ENCODE data around the gene RUNX2.
"Not testable (repeated sequence)": the region's sequence is repeated elsewhere in the genome, so short reads cannot be mapped to it uniquely, and the experiment has no call there.

Gene RUNX2

GRCh38 chr6:45553730-45554344 lies 225.7 kb downstream of the RUNX2 start:
- no peak for TF ChIP-seq Cebpa-rat (IDR thresholded peaks at IDR 0.05)
- no peaks in the 10 kb centered on the region for H4K20me1 ChIP-seq
- peaks cover 7 to 18% (median 14%) of the 10 kb centered on the region in 10 experiments; a peak in 19 of 20 replicates for H3K4me1 ChIP-seq
- H3K9me3 ChIP-seq (replicated peaks in 1 of 11), result no peaks in the 10 kb centered on the region
- H3K36me3 ChIP-seq, result no peaks in the 10 kb centered on the region
- no peak overlapping the region for H3K9ac ChIP-seq
- no peak overlapping the region for H3K4me2 ChIP-seq
- no peak overlapping the region for H3K27ac ChIP-seq
- no peaks in the 10 kb centered on the region for H3K27me3 ChIP-seq
- H3K4me3 ChIP-seq, result no peak overlapping the region

- Histone ChIP-seq H3K4me2 (no peak overlapping the region), H3K27ac (no peak overlapping the region), H3K4me1 (peaks cover 7 to 22% (median 15%) of the 10 kb centered on the region in 10 experiments; a peak in 19 of 20 replicates), H4K20me1 (no peaks in the 10 kb centered on the region), H3K4me3 (no peak overlapping the region), H3K9me3 (replicated peaks in 1 of 11) (no peaks in the 10 kb centered on the region), H3K27me3 (no peaks in the 10 kb centered on the region), H3K9ac (no peak overlapping the region), H3K36me3 (no peaks in the 10 kb centered on the region)
- no peak for TF ChIP-seq Cebpa-rat (IDR thresholded peaks at IDR 0.05)
Observed at GRCh38 chr6:45554591-45554990, 226.5 kb downstream of the RUNX2 start.

GRCh38 chr6:45555981-45556771 lies 228.0 kb downstream of the RUNX2 start:
- no peaks in the 10 kb centered on the region for H4K20me1 ChIP-seq
- no peak overlapping the region for H3K27ac ChIP-seq
- peak overlapping the region; percentile 18 to 80 (median 58) for H3K4me2 ChIP-seq
- TF ChIP-seq Cebpa-rat (IDR thresholded peaks at IDR 0.05), result no peak
- no peak overlapping the region for H3K4me3 ChIP-seq
- no peaks in the 10 kb centered on the region for H3K9me3 ChIP-seq (replicated peaks in 1 of 11)
- peak overlapping the region in 6 of 11 experiments; percentile 3 to 53 (median 26); a peak in 6 of 22 replicates for H3K9ac ChIP-seq
- no peaks in the 10 kb centered on the region for H3K36me3 ChIP-seq
- H3K4me1 ChIP-seq, result peaks cover 7 to 22% (median 15%) of the 10 kb centered on the region in 10 experiments; a peak in 19 of 20 replicates
- H3K27me3 ChIP-seq, result no peaks in the 10 kb centered on the region

GRCh38 chr6:45556828-45557227 lies 228.7 kb downstream of the RUNX2 start:
- Histone ChIP-seq H3K36me3 (no peaks in the 10 kb centered on the region), H3K4me1 (peaks cover 7 to 22% (median 15%) of the 10 kb centered on the region in 10 experiments; a peak in 19 of 20 replicates), H4K20me1 (no peaks in the 10 kb centered on the region), H3K27ac (no peak overlapping the region), H3K9ac (no peak overlapping the region), H3K4me2 (peak overlapping the region in 9 of 11 experiments; percentile 39 to 80 (median 61); a peak in 17 of 22 replicates), H3K9me3 (replicated peaks in 1 of 11) (no peaks in the 10 kb centered on the region), H3K4me3 (no peak overlapping the region), H3K27me3 (no peaks in the 10 kb centered on the region)
- TF ChIP-seq Cebpa-rat (IDR thresholded peaks at IDR 0.05), result no peak

GRCh38 chr6:45557454-45557853 lies 229.3 kb downstream of the RUNX2 start:
- TF ChIP-seq Cebpa-rat (IDR thresholded peaks at IDR 0.05), result no peak
- Histone ChIP-seq H3K9ac (no peak overlapping the region), H3K4me2 (no peak overlapping the region), H3K9me3 (replicated peaks in 1 of 11) (no peaks in the 10 kb centered on the region), H3K36me3 (no peaks in the 10 kb centered on the region), H3K27me3 (no peaks in the 10 kb centered on the region), H4K20me1 (no peaks in the 10 kb centered on the region), H3K4me1 (peaks cover 7 to 22% (median 15%) of the 10 kb centered on the region in 10 experiments; a peak in 19 of 20 replicates), H3K27ac (no peak overlapping the region), H3K4me3 (no peak overlapping the region)

- H3K9ac ChIP-seq, result no peak overlapping the region
- no peak overlapping the region for H3K4me3 ChIP-seq
- H3K36me3 ChIP-seq, result no peaks in the 10 kb centered on the region
- H3K4me1 ChIP-seq, result peaks cover 7 to 22% (median 15%) of the 10 kb centered on the region in 10 experiments; a peak in 19 of 20 replicates
- no peaks in the 10 kb centered on the region for H3K27me3 ChIP-seq
- H3K4me2 ChIP-seq, result peak overlapping the region in 6 of 11 experiments; percentile 3 to 24 (median 11); a peak in 2 of 22 replicates
- H3K9me3 ChIP-seq (replicated peaks in 1 of 11), result no peaks in the 10 kb centered on the region
- TF ChIP-seq Cebpa-rat (IDR thresholded peaks at IDR 0.05), result no peak
- no peaks in the 10 kb centered on the region for H4K20me1 ChIP-seq
- no peak overlapping the region for H3K27ac ChIP-seq
Observed at GRCh38 chr6:45558858-45559257, 230.7 kb downstream of the RUNX2 start.

GRCh38 chr6:45560321-45560820 lies 232.2 kb downstream of the RUNX2 start:
- H3K27ac ChIP-seq; H3K9ac ChIP-seq; H3K27me3 ChIP-seq; H3K4me2 ChIP-seq; H3K9me3 ChIP-seq (replicated peaks in 1 of 11); H3K4me3 ChIP-seq; H4K20me1 ChIP-seq; H3K36me3 ChIP-seq: not testable (repeated sequence)
- H3K4me1 ChIP-seq, result peaks cover 7 to 22% (median 15%) of the 10 kb centered on the region in 10 experiments; a peak in 19 of 20 replicates

GRCh38 chr6:45562171-45562570 lies 234.0 kb downstream of the RUNX2 start:
- no peak for TF ChIP-seq Cebpa-rat (IDR thresholded peaks at IDR 0.05)

GRCh38 chr6:45563041-45563440 lies 234.9 kb downstream of the RUNX2 start:
- H3K4me3 ChIP-seq, result no peak overlapping the region
- no peaks in the 10 kb centered on the region for H3K27me3 ChIP-seq
- H3K4me2 ChIP-seq, result no peak overlapping the region
- H4K20me1 ChIP-seq, result no peaks in the 10 kb centered on the region
- H3K4me1 ChIP-seq, result peaks cover 0 to 7% (median 0%) of the 10 kb centered on the region in 10 experiments; a peak in 1 of 20 replicates
- H3K9me3 ChIP-seq (replicated peaks in 1 of 11), result peaks cover 0 to 16% (median 0%) of the 10 kb centered on the region in 11 experiments; a peak in 1 of 22 replicates
- no peak for TF ChIP-seq Cebpa-rat (IDR thresholded peaks at IDR 0.05)
- H3K9ac ChIP-seq, result no peak overlapping the region
- H3K27ac ChIP-seq, result no peak overlapping the region
- no peaks in the 10 kb centered on the region for H3K36me3 ChIP-seq

More at GRCh38 chr6:45562171-45562570, 234.0 kb downstream of the RUNX2 start:
- peaks cover 0 to 7% (median under 1%) of the 10 kb centered on the region in 10 experiments; a peak in 4 of 20 replicates for H3K4me1 ChIP-seq
- no peaks in the 10 kb centered on the region for H3K36me3 ChIP-seq
- no peak overlapping the region for H3K4me3 ChIP-seq
- peaks cover 0 to 16% (median 0%) of the 10 kb centered on the region in 11 experiments; a peak in 1 of 22 replicates for H3K9me3 ChIP-seq (replicated peaks in 1 of 11)
- no peak overlapping the region for H3K4me2 ChIP-seq
- H3K27ac ChIP-seq, result no peak overlapping the region
- H3K9ac ChIP-seq, result no peak overlapping the region
- H3K27me3 ChIP-seq, result no peaks in the 10 kb centered on the region
- H4K20me1 ChIP-seq, result no peaks in the 10 kb centered on the region

All from BLaER1 treated with 17β-estradiol and CSF1 and Interleukin-3, amounts not matched to agents 10 nM and 100 nM (cell line).